ENCODE data around the gene CORO2B. TPM values are rescaled to one million over a fixed set of nuclear protein-coding genes. Genes with fewer than 3 reads are reported as not detected.

The CORO2B gene
- total RNA-seq, 8 experiments from 2014 or later: 2.1 to 28.3 (median 16.4) TPM

DNA sequence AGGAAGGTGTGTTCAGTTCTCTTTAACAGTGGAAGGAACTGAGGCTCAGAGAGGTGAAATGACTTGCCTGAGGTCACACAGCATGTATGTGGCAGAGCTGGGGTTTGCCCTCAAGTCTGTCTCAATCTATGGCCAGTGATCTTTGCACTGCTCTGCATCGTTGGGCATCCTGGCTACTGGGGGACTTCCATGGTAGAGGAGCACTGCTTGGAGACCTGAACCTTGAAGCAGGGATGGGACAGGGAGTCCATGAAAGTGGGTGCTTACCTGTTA lies 2.0 kb downstream of the CORO2B start:
- WGBS, 10 experiments: 50 to 67% (median 67%) methylated on average over 1 of the region's 1 CpG; no CpG with 5 or more reads in 7 of the 10 experiments
- H3K4me3 ChIP-seq: peak overlapping the region in 2 of 5 donors; percentile 2 to 91
- H3K4me1 ChIP-seq (replicated peaks in 1 of 2): peaks cover 58 to 61% of the 10 kb centered on the region in 2 donors
- ATAC-seq (replicated peaks in 6 of 8): no peak
- H3K27ac ChIP-seq: no peak overlapping the region
- in situ Hi-C loops (cut with MboI; ENCODE audit: low pct_unique_long_range_greater_than_20kb in 2 of 9, low sequenced_read_pairs in 9 of 9, unreplicated experiment in 9 of 9): no loop called here

DNA sequence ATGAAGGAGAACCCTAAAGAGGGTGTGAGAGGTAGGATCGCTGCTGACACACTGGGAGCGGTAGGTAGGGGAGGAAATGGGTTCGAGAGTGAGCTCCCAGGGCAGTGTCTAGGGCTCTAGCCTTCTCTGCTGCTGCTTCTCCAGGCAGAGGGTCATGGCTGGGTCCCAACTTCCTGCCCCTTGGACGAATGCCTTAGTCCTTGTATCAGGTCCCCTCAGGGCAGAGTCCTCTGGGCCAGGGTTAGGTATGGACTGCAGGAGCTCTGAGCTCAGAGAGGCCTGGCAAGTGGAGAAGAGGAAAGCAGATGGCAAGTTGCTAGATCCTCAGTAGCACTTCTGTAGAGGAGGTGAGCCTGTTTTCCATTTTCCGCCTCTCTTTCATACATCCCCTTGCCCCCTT lies 2.9 kb downstream of the CORO2B start:
- Histone ChIP-seq H3K4me3 (no peak overlapping the region), H3K27ac (no peak overlapping the region), H3K4me1 (replicated peaks in 1 of 2) (peaks cover 53 to 55% of the 10 kb centered on the region in 2 donors)
- in situ Hi-C loops (cut with MboI; ENCODE audit: low pct_unique_long_range_greater_than_20kb in 2 of 9, low sequenced_read_pairs in 9 of 9, unreplicated experiment in 9 of 9): no loop called here
- WGBS, 10 experiments: 20 to 100% (median 79%) methylated on average over 1 to 3 of the region's 5 CpGs; no CpG with 5 or more reads in 6 of the 10 experiments
- no peak for ATAC-seq (replicated peaks in 6 of 8)

DNA sequence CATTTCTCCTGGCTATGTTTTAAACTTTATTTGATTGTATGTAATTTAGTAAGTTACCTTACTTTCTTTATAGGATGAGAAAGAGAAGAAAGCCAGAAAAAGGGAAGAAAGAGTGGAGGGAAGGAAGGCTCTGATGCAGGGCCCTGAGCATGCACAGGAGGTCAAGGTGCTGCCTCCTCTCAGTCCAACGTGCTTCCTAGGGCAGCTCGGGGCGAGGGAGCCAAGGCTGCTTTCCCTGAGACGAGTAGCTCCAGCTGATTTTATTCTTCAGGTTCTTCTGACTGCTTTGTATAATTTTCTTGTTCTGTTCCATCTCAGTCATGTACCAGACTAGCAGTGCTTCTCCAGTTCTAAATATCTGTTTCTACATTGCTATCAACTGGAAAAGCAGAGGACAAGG lies 3.4 kb downstream of the CORO2B start:
- Histone ChIP-seq H3K4me1 (replicated peaks in 1 of 2) (peaks cover 53 to 55% of the 10 kb centered on the region in 2 donors), H3K4me3 (no peak overlapping the region)
- in situ Hi-C loops (cut with MboI; ENCODE audit: low pct_unique_long_range_greater_than_20kb in 2 of 9, low sequenced_read_pairs in 9 of 9, unreplicated experiment in 9 of 9): no loop called here

DNA sequence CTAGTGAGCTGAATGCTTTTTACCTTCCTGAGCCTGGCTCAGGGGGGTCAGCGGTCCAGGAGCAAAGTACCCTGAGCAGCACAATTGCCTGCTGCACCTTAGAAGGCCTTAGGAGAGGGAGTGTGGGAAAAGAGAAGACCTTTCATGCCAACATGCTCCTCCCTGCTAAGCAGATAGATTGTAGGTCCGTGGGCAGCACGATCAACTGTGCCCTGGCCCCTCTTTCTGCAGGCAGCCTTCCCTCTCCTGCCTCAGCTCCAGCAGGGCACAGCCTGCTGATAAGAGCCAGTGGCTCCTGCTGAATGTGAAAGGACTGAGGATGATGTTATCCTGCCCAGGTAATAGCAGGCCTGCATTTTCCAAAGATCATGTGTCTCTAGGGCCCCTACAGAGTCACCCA lies 4.1 kb downstream of the CORO2B start:
- H3K4me1 ChIP-seq (replicated peaks in 1 of 2): peaks cover 49 to 50% of the 10 kb centered on the region in 2 donors
- no peak for ATAC-seq (replicated peaks in 6 of 8)
- H3K4me3 ChIP-seq: no peak overlapping the region
- 0 to 67% methylated on average over 1 to 2 of the region's 3 CpGs; no CpG with 5 or more reads in 8 of the 10 experiments for WGBS, 10 experiments
- H3K27ac ChIP-seq: no peak overlapping the region
- in situ Hi-C loops (cut with MboI; ENCODE audit: low pct_unique_long_range_greater_than_20kb in 2 of 9, low sequenced_read_pairs in 9 of 9, unreplicated experiment in 9 of 9): no loop called here

More for the DNA sequence above, 3.4 kb downstream of the CORO2B start:
- 20 to 68% (median 59%) methylated on average over 1 to 4 of the region's 4 CpGs; no CpG with 5 or more reads in 4 of the 10 experiments for WGBS, 10 experiments
- H3K27ac ChIP-seq: no peak overlapping the region
- no peak for ATAC-seq (replicated peaks in 6 of 8)

DNA sequence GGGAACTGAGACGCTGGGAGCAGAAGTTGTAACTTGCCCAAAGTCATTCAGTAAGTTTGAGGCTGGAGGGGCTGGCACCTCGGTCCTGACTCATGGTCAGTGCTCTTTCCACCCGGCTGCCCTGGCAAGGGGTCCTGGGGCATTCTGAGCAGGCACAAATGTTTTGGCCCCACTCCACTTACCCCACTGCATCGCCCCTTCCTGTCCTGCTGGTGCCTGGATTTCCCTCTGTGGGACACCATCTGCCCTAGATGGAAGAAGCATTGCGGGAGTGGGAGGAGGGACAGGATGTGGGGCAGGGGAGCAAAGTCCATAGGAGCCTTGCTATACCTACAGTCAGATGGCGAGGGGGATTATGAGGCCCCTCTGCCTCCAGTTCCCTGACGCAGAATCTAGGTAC lies 4.5 kb downstream of the CORO2B start:
- no peak for ATAC-seq (replicated peaks in 6 of 8)
- 51 to 100% (median 80%) methylated on average over 2 to 3 of the region's 7 CpGs; no CpG with 5 or more reads in 5 of the 10 experiments for WGBS, 10 experiments
- in situ Hi-C loops (cut with MboI; ENCODE audit: low pct_unique_long_range_greater_than_20kb in 2 of 9, low sequenced_read_pairs in 9 of 9, unreplicated experiment in 9 of 9): no loop called here
- Histone ChIP-seq H3K27ac (no peak overlapping the region), H3K4me3 (no peak overlapping the region), H3K4me1 (replicated peaks in 1 of 2) (peaks cover 46 to 47% of the 10 kb centered on the region in 2 donors)

DNA sequence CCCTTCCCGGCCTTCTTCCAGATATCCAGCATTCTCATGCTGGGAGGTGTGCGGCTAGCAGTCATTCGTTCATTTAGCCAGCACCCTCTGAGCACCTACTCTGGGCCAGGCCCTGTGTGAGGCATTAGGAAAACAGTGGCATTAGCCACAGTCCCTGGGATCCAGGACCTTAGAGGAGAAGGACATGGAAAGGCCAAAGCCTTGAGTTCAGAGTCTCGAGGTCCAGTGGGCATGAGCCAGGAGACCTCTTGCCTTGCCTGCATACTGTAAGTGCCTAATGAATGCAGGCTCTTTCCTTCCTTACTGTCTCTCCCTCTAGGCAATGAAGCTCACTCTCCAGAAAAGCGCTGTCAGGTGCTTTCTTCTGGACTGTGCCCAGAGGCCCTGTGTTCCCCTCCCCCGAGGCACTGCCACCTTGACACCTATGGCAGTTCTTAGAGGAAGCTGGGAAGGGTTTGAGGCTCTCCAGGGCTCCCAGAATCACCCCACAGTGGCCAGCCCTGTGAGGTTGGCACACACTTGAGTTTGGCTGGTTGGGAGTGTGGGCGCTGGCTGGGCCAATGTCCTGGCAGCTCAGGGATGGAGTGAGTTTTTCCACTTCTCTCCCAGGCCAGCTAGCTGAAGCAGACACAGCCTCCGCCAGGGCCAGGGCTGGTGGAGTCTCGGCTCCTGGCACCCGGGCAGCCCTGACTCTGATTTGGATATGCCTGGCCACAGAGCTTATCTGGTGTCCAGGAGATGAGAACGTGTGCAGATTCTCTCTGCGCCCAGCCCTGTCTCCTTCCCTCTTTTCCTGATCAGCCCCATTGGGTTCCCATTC lies 5.4 kb downstream of the CORO2B start:
- Histone ChIP-seq H3K4me3 (no peak overlapping the region), H3K4me1 (replicated peaks in 1 of 2) (peaks cover 46 to 47% of the 10 kb centered on the region in 2 donors), H3K27ac (peak overlapping the region; percentile 36 to 46)
- no peak for ATAC-seq (replicated peaks in 6 of 8)
- 60 to 95% (median 71%) methylated on average over 1 to 8 of the region's 12 CpGs; no CpG with 5 or more reads in 4 of the 10 experiments for WGBS, 10 experiments
- in situ Hi-C loops (cut with MboI; ENCODE audit: low pct_unique_long_range_greater_than_20kb in 2 of 9, low sequenced_read_pairs in 9 of 9, unreplicated experiment in 9 of 9): no loop called here

DNA sequence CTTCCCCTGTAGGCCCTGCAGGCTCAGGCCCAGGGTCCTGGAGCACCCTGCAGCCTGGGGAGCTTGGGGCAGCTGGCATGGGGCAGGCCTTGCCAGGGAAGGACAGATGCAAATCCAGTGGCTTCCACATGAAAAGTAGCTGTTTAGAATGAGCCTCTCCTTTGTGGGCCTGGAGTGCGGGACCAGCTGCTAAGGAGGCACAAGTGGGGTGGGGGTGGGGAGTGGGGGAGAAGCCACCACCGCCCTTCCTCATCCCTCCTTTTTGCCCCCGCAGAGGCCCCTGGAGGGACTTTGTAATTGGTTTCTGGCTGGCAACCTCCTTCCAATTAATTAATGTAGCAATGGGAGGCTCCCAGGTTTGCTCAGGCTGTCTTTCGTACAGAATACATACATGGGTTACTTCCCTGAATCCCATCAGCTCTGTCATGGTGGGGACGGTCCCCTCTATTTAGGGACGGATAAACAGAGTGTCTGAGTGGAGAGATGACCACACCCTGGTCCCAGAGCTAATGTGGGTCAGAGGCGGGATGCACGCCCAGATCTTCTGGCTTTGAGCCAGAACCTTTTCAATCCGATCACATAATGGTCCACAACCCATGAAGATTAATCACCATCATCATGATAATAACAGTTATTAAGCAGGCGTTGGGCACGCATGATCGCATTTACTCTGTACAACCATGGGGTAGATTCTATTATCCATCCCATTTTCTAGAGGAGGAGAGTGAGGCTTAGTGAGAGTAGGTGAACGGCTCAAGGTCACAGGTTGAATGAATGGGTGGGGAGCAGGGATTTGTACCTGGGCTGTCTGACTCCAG lies 6.2 kb downstream of the CORO2B start:
- 58 to 78% (median 75%) methylated on average over 2 to 9 of the region's 13 CpGs; no CpG with 5 or more reads in 4 of the 10 experiments for WGBS, 10 experiments
- ATAC-seq (replicated peaks in 6 of 8): peak; percentile 14 to 48 (median 29)
- H3K4me1 ChIP-seq (replicated peaks in 1 of 2): peaks cover 44 to 49% of the 10 kb centered on the region in 2 donors
- peak overlapping the region; percentile 36 to 46 for H3K27ac ChIP-seq
- no peak overlapping the region for H3K4me3 ChIP-seq
- in situ Hi-C loops (cut with MboI; ENCODE audit: low pct_unique_long_range_greater_than_20kb in 2 of 9, low sequenced_read_pairs in 9 of 9, unreplicated experiment in 9 of 9): no loop called here

DNA sequence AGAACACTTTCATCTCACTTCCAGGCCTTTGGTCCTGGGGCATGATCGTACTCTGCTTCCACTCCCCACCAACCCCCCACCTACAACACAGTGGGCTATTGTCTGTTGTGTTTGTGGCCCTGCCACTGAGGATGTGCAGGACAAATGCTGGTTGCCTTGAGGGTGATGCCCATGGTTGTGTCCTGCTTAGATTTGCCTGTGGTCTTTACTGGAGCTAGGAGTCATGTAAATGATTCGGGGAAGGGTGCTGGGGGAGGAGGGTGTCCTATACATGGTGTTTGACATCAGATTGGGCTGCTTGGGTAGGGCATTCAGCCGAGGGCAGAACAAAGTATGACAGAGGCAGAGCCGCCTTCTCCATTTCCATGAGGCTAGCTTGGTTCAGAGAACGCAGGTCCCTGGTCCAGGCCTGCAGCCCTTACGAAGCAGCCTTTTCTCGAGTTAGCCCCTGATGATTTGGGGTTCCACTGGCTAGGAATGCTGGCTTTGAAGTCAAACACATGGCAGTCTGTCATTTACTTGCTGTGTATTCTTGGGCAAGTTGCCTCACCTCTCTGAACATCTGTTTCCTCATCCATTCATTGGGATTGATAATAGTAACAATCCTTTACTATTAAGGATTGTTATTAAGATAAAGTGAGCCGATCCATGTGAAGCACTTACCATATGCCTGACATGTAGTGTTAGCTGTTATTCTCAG lies 6.9 kb downstream of the CORO2B start:
- Histone ChIP-seq H3K4me1 (replicated peaks in 1 of 2) (peaks cover 41 to 49% of the 10 kb centered on the region in 2 donors), H3K27ac (no peak overlapping the region), H3K4me3 (no peak overlapping the region)
- ATAC-seq (replicated peaks in 6 of 8): no peak
- 45 to 81% (median 60%) methylated on average over 1 to 6 of the region's 8 CpGs; no CpG with 5 or more reads in 5 of the 10 experiments for WGBS, 10 experiments
- in situ Hi-C loops (cut with MboI; ENCODE audit: low pct_unique_long_range_greater_than_20kb in 2 of 9, low sequenced_read_pairs in 9 of 9, unreplicated experiment in 9 of 9): no loop called here

DNA sequence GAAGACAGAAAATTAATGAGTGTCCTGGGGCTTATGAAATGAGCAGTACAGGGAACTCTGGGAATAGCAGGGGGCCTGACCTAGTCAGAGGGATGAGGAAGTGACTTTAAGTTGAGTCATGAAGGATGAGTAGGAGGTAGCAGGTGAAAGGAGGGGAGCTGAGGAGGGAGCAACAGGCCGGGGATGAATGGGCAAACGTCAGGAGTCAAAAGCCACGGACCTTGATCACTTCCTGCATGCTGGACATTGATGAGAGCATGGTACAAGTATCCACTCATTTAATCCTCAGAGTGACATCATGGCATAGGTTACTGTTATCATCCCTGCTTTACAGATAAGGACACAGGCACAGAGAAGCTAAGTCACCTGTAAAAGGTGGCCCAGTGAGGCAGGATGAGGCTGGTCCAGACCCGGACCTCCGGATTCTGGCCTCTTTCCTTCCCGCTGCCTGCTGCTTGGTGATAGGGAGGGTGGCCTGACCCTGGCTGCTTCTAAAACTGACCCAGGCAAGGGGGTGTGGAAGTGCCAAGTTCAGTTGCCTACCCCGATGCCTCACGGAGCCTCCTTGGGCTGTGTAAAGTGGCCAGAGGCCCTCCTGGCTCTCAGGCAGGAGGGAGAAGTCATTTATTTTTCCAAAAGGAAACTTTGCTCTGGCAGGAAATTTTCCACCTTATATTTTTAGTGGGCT lies 7.6 kb downstream of the CORO2B start:
- WGBS, 10 experiments: 38 to 88% (median 74%) methylated on average over 3 to 6 of the region's 8 CpGs; no CpG with 5 or more reads in 4 of the 10 experiments
- Histone ChIP-seq H3K4me1 (replicated peaks in 1 of 2) (peaks cover 40 to 50% of the 10 kb centered on the region in 2 donors), H3K4me3 (no peak overlapping the region), H3K27ac (no peak overlapping the region)
- ATAC-seq (replicated peaks in 6 of 8): peak in 5 of 8 experiments; percentile 66 to 84 (median 82)
- in situ Hi-C loops (cut with MboI; ENCODE audit: low pct_unique_long_range_greater_than_20kb in 2 of 9, low sequenced_read_pairs in 9 of 9, unreplicated experiment in 9 of 9): no loop called here

DNA sequence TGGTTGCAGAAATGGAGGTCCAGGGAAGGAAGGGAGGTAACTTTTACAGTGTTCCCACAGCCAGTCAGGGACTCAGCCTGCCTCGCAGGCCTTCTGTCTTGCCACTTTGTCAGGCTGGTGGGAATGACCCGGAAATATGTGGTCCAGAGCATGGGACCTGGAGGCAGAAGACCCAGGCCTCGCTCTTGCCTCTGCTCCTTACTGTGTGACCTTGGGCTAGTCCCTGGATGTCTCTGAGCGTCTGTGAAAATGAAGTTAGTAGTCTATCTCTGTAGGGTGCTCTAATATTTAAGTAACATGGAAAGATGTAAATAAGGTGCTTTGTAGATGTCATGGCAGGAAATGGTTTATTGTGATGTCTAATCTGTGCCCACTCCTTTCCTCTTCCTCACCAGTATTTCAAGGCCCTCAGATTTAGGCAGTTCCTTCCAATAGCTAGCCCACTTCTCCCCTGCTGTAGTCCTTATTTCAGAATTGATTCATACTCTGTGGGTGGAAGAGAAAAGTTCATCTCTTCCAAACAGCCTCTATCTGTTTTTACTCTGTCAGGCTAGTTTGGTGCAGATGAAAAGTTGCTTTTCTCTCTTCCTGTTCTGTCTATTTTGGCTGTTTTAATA lies 9.1 kb downstream of the CORO2B start:
- no peak overlapping the region for H3K27ac ChIP-seq
- peaks cover 31 to 45% of the 10 kb centered on the region in 2 donors for H3K4me1 ChIP-seq (replicated peaks in 1 of 2)
- in situ Hi-C loops (cut with MboI; ENCODE audit: low pct_unique_long_range_greater_than_20kb in 2 of 9, low sequenced_read_pairs in 9 of 9, unreplicated experiment in 9 of 9): no loop called here
- ATAC-seq (replicated peaks in 6 of 8): no peak
- no peak overlapping the region for H3K4me3 ChIP-seq
- WGBS, 10 experiments: 59 to 100% (median 80%) methylated on average over 1 to 4 of the region's 4 CpGs; no CpG with 5 or more reads in 3 of the 10 experiments

DNA sequence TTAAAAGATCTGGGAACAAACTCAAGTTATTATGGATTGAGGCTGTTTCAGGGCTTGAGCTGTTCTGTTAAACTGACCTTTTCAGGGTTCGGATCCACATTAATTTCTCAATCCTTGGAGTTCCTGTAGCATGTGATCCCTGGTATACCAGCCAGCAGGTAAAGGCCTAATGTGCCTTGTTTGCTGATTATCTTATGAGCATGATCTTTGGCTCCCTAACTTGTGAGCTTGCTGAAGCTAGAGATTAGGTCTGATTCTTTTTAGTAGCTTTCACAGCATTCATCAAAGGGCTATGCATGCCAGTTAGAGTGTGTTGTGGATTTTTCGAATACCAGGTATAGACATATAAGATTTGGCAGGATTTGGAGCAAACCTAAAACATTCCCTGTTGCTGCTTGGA lies 10.3 kb downstream of the CORO2B start:
- Histone ChIP-seq H3K4me3 (no peak overlapping the region), H3K4me1 (replicated peaks in 1 of 2) (peaks cover 26 to 49% of the 10 kb centered on the region in 2 donors), H3K27ac (no peak overlapping the region)
- in situ Hi-C loops (cut with MboI; ENCODE audit: low pct_unique_long_range_greater_than_20kb in 2 of 9, low sequenced_read_pairs in 9 of 9, unreplicated experiment in 9 of 9): no loop called here
- 75 to 100% (median 82%) methylated on average over 1 to 2 of the region's 2 CpGs; no CpG with 5 or more reads in 4 of the 10 experiments for WGBS, 10 experiments
- no peak for ATAC-seq (replicated peaks in 6 of 8)
